HEK293 (cell line): ENCODE data around the gene PGBD5.
"Not testable (repeated sequence)": the region's sequence is repeated elsewhere in the genome, so short reads cannot be mapped to it uniquely, and the experiment has no call there.

Experiments used
- CTCF ChIA-PET: fragments of 350-600 bp; formaldehyde crosslinking; extraction: SDS; loops from one replicate; lab custom pipeline; 2021; ENCODE audit warnings: antibody characterized with exemption; lab: Yijun Ruan, JAX
- POLR2A ChIA-PET: fragments of 300-600 bp; formaldehyde crosslinking; extraction: SDS; loops from one replicate; lab custom pipeline; 2020; ENCODE audit warnings: antibody characterized with exemption, inconsistent platforms; lab: Yijun Ruan, JAX
- H3K27ac ChIP-seq: fragments of 200-500 bp; sonication (Bioruptor generic); 2 replicates; pipeline ENCODE4 v1.5.1; 2014; ENCODE audit warnings: low read depth, low read length, control low read depth, inconsistent platforms; ENCODE audit errors: extremely low read depth
- H3K36me3 ChIP-seq, 2 experiments: fragments of 200-500 bp in 1 of 2; sonication (Bioruptor generic) in 1 of 2; 1 replicate in 1 of 2; 2 replicates in 1 of 2; pipeline ENCODE4 v1.5.1; 2014 to 2017; ENCODE audit warnings: inconsistent platforms in 2 of 2, low read length in 2 of 2; ENCODE audit not compliant: control insufficient read depth in 2 of 2, insufficient read depth in 1 of 2
- H3K4me1 ChIP-seq: fragments of 200-500 bp; sonication (Bioruptor generic); 2 replicates; pipeline ENCODE4 v1.5.1; 2014; ENCODE audit warnings: mild to moderate bottlenecking, low read length, inconsistent platforms; ENCODE audit not compliant: control insufficient read depth, insufficient read depth
- H3K4me3 ChIP-seq: 2 replicates; pipeline ENCODE4 v1.5.1; 2011; ENCODE audit warnings: low read depth, mild to moderate bottlenecking, control low read depth, low read length, moderate library complexity
- H3K9me3 ChIP-seq: fragments of 200-500 bp; sonication (Bioruptor generic); 2 replicates; pipeline ENCODE4 v1.5.1; 2014; ENCODE audit warnings: low read depth, low read length, inconsistent platforms; ENCODE audit not compliant: control insufficient read depth, insufficient read depth
- GLI4 ChIP-seq: fragments of 450-650 bp; formaldehyde crosslinking; IDR thresholded peaks from 2 replicates; pipeline ENCODE4 v1.5.1; 2016; ENCODE audit warnings: missing biosample characterization, missing genetic modification characterization
- HIC1 ChIP-seq: fragments of 450-650 bp; formaldehyde crosslinking; IDR thresholded peaks from 2 replicates; pipeline ENCODE4 v1.5.1; 2016; ENCODE audit warnings: missing biosample characterization, missing genetic modification characterization
- PRDM1 ChIP-seq: fragments of 450-650 bp; formaldehyde crosslinking; IDR thresholded peaks from 2 replicates; pipeline ENCODE4; 2016; ENCODE audit warnings: missing biosample characterization, missing genetic modification characterization
- TCF7L2 ChIP-seq: IDR thresholded peaks from 2 replicates; pipeline ENCODE4 v1.6.1; 2011; ENCODE audit warnings: low read depth, mild to moderate bottlenecking, inconsistent platforms, low read length, moderate library complexity, borderline replicate concordance
- ZBTB21 ChIP-seq: fragments of 450-650 bp; formaldehyde crosslinking; IDR thresholded peaks from 2 replicates; pipeline ENCODE4 v1.5.1; 2017; ENCODE audit warnings: missing biosample characterization, missing genetic modification characterization
- ZBTB44 ChIP-seq: fragments of 450-650 bp; IDR thresholded peaks from 2 replicates; pipeline ENCODE4 v1.5.1; 2018; ENCODE audit warnings: missing biosample characterization, mild to moderate bottlenecking, missing genetic modification characterization
- ZEB2 ChIP-seq: fragments of 450-650 bp; formaldehyde crosslinking; IDR thresholded peaks from 2 replicates; pipeline ENCODE4 v1.5.1; 2016; ENCODE audit warnings: missing biosample characterization, missing genetic modification characterization
- ZIC2 ChIP-seq: fragments of 450-650 bp; formaldehyde crosslinking; IDR thresholded peaks from 2 replicates; pipeline ENCODE4 v1.5.1; 2016; ENCODE audit warnings: missing biosample characterization, missing genetic modification characterization
- ZNF132 ChIP-seq: fragments of 450-650 bp; formaldehyde crosslinking; IDR thresholded peaks from 2 replicates; pipeline ENCODE4 v1.5.1; 2017; ENCODE audit warnings: missing biosample characterization, missing genetic modification characterization, borderline replicate concordance
- ZNF133 ChIP-seq: fragments of 450-650 bp; formaldehyde crosslinking; IDR thresholded peaks from 2 replicates; pipeline ENCODE4 v1.5.1; 2016; ENCODE audit warnings: missing biosample characterization, missing genetic modification characterization
- ZNF398 ChIP-seq: fragments of 450-650 bp; formaldehyde crosslinking; IDR thresholded peaks from 2 replicates; pipeline ENCODE4 v1.5.1; 2017; ENCODE audit warnings: missing biosample characterization, missing genetic modification characterization
- ZNF585B ChIP-seq: fragments of 450-650 bp; formaldehyde crosslinking; IDR thresholded peaks from 2 replicates; pipeline ENCODE4 v1.5.1; 2016; ENCODE audit warnings: missing biosample characterization, missing genetic modification characterization
- ZNF626 ChIP-seq: fragments of 450-650 bp; sonication (Bioruptor Pico); formaldehyde crosslinking; IDR thresholded peaks from 2 replicates; pipeline ENCODE4 v1.5.1; 2018; ENCODE audit warnings: missing biosample characterization, missing genetic modification characterization, inconsistent platforms
- ZNF776 ChIP-seq: fragments of 450-650 bp; formaldehyde crosslinking; IDR thresholded peaks from 2 replicates; pipeline ENCODE4 v1.5.0; 2017; ENCODE audit warnings: missing biosample characterization, missing genetic modification characterization, borderline replicate concordance
- ZNF785 ChIP-seq: fragments of 450-650 bp; formaldehyde crosslinking; IDR thresholded peaks from 2 replicates; pipeline ENCODE4 v1.5.1; 2016; ENCODE audit warnings: missing biosample characterization, missing genetic modification characterization
- ZNF791 ChIP-seq: fragments of 450-650 bp; formaldehyde crosslinking; IDR thresholded peaks from 2 replicates; pipeline ENCODE4 v1.5.1; 2016; ENCODE audit warnings: missing biosample characterization, missing genetic modification characterization
- ZXDB ChIP-seq: fragments of 450-650 bp; formaldehyde crosslinking; IDR thresholded peaks from 2 replicates; pipeline ENCODE4 v1.5.1; 2016; ENCODE audit warnings: missing biosample characterization, missing genetic modification characterization
- TF ChIP-seq, protein P1 (sequence below): IDR thresholded peaks from 2 replicates; pipeline ENCODE4 v1.6.1; 2011; ENCODE audit warnings: mild to moderate bottlenecking, low read depth, low read length, borderline replicate concordance
- TF ChIP-seq, protein P2 (sequence below): fragments of 450-650 bp; formaldehyde crosslinking; IDR thresholded peaks from 2 replicates; pipeline ENCODE4 v1.5.1; 2016; ENCODE audit warnings: missing biosample characterization, missing genetic modification characterization, borderline replicate concordance

PGBD5 gene

DNA sequence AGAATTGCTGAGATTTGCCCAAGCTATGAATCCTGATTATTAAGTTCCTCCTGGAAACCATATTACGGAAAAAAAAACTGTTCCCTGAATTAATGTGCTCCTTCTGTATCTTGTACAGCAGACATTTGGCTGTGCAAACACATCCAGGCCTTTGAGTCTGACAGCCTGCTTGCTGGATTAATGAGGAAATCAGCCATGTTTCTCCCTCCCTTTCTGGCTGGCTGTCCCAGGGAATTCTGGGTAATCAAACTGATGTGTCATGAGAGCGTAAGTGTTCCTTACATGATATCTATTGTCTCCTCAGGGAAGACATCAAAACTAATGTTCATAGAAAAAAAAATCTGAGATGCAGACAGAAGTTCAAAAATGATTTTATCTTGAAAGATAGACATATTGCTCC, 18.8 kb downstream of the PGBD5 start:
- Histone ChIP-seq H3K9me3 (no peaks in the 10 kb centered on the region), H3K36me3 (no peaks in the 10 kb centered on the region), H3K4me1 (no peaks in the 10 kb centered on the region), H3K4me3 (no peak overlapping the region), H3K27ac (no peak overlapping the region)
- ChIA-PET POLR2A (no interaction called here), CTCF (no interaction called here)
- TF ChIP-seq ZNF776 (tag by site-specific recombination) = no peak
- TF ChIP-seq ZIC2 (tag by site-specific recombination) = no peak
- no peak for TF ChIP-seq PRDM1 (tag by site-specific recombination)
- TF ChIP-seq, protein P1, sequence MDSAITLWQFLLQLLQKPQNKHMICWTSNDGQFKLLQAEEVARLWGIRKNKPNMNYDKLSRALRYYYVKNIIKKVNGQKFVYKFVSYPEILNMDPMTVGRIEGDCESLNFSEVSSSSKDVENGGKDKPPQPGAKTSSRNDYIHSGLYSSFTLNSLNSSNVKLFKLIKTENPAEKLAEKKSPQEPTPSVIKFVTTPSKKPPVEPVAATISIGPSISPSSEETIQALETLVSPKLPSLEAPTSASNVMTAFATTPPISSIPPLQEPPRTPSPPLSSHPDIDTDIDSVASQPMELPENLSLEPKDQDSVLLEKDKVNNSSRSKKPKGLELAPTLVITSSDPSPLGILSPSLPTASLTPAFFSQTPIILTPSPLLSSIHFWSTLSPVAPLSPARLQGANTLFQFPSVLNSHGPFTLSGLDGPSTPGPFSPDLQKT = no peak

- POLR2A ChIA-PET = interaction anchor here (0.7 kb wide), 2 partner anchors 9 to 13 kb away, joined by 3 to 9 read pairs; no protein-coding TSS in a partner anchor
- H3K4me1 ChIP-seq, H3K36me3 ChIP-seq, CTCF ChIA-PET, H3K4me3 ChIP-seq, H3K9me3 ChIP-seq, H3K27ac ChIP-seq: not testable (repeated sequence)
These were observed 19.4 kb downstream of the PGBD5 start for GRCh38 chr1:230406727-230407126.

GRCh38 chr1:230403442-230403841, 22.7 kb downstream of the PGBD5 start:
- CTCF ChIA-PET = interaction anchor here (0.6 to 1.0 kb wide), 3 partner anchors 9 to 183 kb away, joined by 3 read pairs; no protein-coding TSS in a partner anchor
- Histone ChIP-seq H3K36me3 (no peaks in the 10 kb centered on the region), H3K9me3 (no peaks in the 10 kb centered on the region), H3K27ac (no peak overlapping the region), H3K4me1 (no peaks in the 10 kb centered on the region), H3K4me3 (no peak overlapping the region)
- POLR2A ChIA-PET = no interaction called here
- no peak for TF ChIP-seq TCF7L2
- no peak for TF ChIP-seq ZNF398 (tag by site-specific recombination)
- no peak for TF ChIP-seq HIC1
- no peak for TF ChIP-seq ZNF626 (tag by site-specific recombination)

GRCh38 chr1:230401763-230402294, 24.3 kb downstream of the PGBD5 start:
- ChIA-PET POLR2A (no interaction called here), CTCF (interaction anchor here (0.6 to 1.3 kb wide), 2 partner anchors 20 to 1086 kb away, joined by 3 to 5 read pairs; no protein-coding TSS in a partner anchor)
- H3K4me3 ChIP-seq = no peak overlapping the region
- no peak overlapping the region for H3K27ac ChIP-seq
- no peaks in the 10 kb centered on the region for H3K9me3 ChIP-seq
- no peaks in the 10 kb centered on the region for H3K36me3 ChIP-seq
- H3K4me1 ChIP-seq = no peaks in the 10 kb centered on the region
- TF ChIP-seq ZBTB44 (tag by site-specific recombination) = no peak
- TF ChIP-seq ZXDB (tag by site-specific recombination) = no peak
- no peak for TF ChIP-seq ZBTB21 (tag by site-specific recombination)
- no peak for TF ChIP-seq ZNF585B (tag by site-specific recombination)
- TF ChIP-seq, protein P2, sequence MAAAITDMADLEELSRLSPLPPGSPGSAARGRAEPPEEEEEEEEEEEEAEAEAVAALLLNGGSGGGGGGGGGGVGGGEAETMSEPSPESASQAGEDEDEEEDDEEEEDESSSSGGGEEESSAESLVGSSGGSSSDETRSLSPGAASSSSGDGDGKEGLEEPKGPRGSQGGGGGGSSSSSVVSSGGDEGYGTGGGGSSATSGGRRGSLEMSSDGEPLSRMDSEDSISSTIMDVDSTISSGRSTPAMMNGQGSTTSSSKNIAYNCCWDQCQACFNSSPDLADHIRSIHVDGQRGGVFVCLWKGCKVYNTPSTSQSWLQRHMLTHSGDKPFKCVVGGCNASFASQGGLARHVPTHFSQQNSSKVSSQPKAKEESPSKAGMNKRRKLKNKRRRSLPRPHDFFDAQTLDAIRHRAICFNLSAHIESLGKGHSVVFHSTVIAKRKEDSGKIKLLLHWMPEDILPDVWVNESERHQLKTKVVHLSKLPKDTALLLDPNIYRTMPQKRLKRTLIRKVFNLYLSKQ = no peak
- no peak for TF ChIP-seq ZNF132
- no peak for TF ChIP-seq ZNF791
- no peak for TF ChIP-seq TCF7L2
- no peak for TF ChIP-seq ZEB2 (tag by site-specific recombination)
- no peak for TF ChIP-seq ZNF133 (tag by site-specific recombination)
- no peak for TF ChIP-seq GLI4 (tag by site-specific recombination)
- TF ChIP-seq ZNF785 (tag by site-specific recombination) = no peak
